Stomach (tissue), 9 donors: Measurements from ENCODE around the gene LUZP2. TPM values are rescaled to one million over a fixed set of nuclear protein-coding genes. Genes with fewer than 3 reads are reported as not detected.

Source experiments
- DNase-seq, 2 donors: peaks; one replicate each; pipeline versions ENCODE4 v3.0.0 to v3.0.0-alpha.2; 2013 to 2019
- H3K27ac ChIP-seq, 5 donors: fragments of 200-600 bp in 4 of 5; sonication (generic) in 4 of 5; one replicate each; pipeline ENCODE4 v1.5.1; 2013 to 2019; ENCODE audit warnings: mild to moderate bottlenecking in 1 of 5, moderate library complexity in 1 of 5
- H3K27me3 ChIP-seq, 3 donors: fragments of 200-600 bp; sonication (generic); one replicate each; pipeline ENCODE4 v1.5.1; 2017 to 2019; ENCODE audit warnings: mixed run types in 1 of 3
- H3K36me3 ChIP-seq, 4 donors: fragments of 200-600 bp; sonication (generic); 1 replicate in 3 of 4; 2 replicates in 1 of 4; pipeline ENCODE4 v1.5.1; 2016 to 2019
- H3K4me1 ChIP-seq, 4 donors: fragments of 200-600 bp; sonication (generic); one replicate each; pipeline ENCODE4 v1.5.1; 2016 to 2019
- H3K4me3 ChIP-seq, 4 donors: fragments of 200-600 bp; sonication (generic) in 3 of 4; one replicate each; pipeline ENCODE4 v1.5.1; 2016 to 2019; ENCODE audit warnings: mild to moderate bottlenecking in 1 of 4
- H3K9me3 ChIP-seq, 4 donors: fragments of 200-600 bp; sonication (generic); one replicate each; pipeline ENCODE4 v1.5.1; 2016 to 2019
- EP300 ChIP-seq: sonication (generic); formaldehyde crosslinking; IDR thresholded peaks from one replicate; pipeline ENCODE4 v1.6.1; 2017; ENCODE audit warnings: antibody characterized with exemption
- POLR2A ChIP-seq, 4 donors: fragments of 450-650 bp; IDR thresholded peaks; one replicate each; pipeline ENCODE4 v1.6.1; 2016; ENCODE audit warnings: antibody characterized with exemption in 4 of 4, control low read depth in 2 of 4, mild to moderate bottlenecking in 1 of 4, moderate library complexity in 1 of 4
- POLR2AphosphoS5 ChIP-seq, 3 donors: sonication (generic); formaldehyde crosslinking; IDR thresholded peaks; one replicate each; pipeline ENCODE4 v1.6.1; 2016; ENCODE audit warnings: antibody characterized with exemption in 3 of 3
- WGBS, 5 donors: extraction: QIAGEN DNeasy Blood & Tissue Kit in 3 of 5; methylation state at CpG; one replicate each; pipeline versions ENCODE4 v1.1.5 to v1.1.7; 2013 to 2018; 5-methylcytosine and 5-hydroxymethylcytosine counted together
- intact Hi-C: fragments of 100-400 bp; cut with DNase I; formaldehyde crosslinking; loops from one replicate; pipeline ENCODE4 v1.15.1; 2023; ENCODE audit warnings: low total_unique reads
- polyA plus RNA-seq, 3 donors: library from polyadenylated mRNA; stranded (reverse); fragments of 200-250 nt; gene quantifications; one replicate each; pipeline ENCODE4 v1.2.3, GENCODE V29; 2013
- total RNA-seq, 5 donors: library from RNA; depleted of rRNA; stranded (reverse); fragments of >200 nt; gene quantifications; one replicate each; pipeline versions ENCODE4 v1.1.0 to v1.2.3, GENCODE V29; 2014 to 2016
- TF ChIP-seq, protein P1 (sequence below), 7 experiments: fragments of 450-650 bp in 4 of 7; fragments of 200-600 bp in 3 of 7; sonication (generic) in 3 of 7; IDR thresholded peaks; one replicate each; pipeline ENCODE4 v1.5.1; 2016 to 2019; ENCODE audit warnings: antibody characterized with exemption in 7 of 7, control low read depth in 2 of 7, mild to moderate bottlenecking in 1 of 7
- donor health status: healthy with polysubstance abuse.
- donor health status: Bipolar disorder and iron deficiency.
- donor health status: healthy.

The LUZP2 gene
- total and polyA plus RNA-seq, 8 donors = 0.06 to 6.8 (median 0.23) TPM; not detected in 4

DNA sequence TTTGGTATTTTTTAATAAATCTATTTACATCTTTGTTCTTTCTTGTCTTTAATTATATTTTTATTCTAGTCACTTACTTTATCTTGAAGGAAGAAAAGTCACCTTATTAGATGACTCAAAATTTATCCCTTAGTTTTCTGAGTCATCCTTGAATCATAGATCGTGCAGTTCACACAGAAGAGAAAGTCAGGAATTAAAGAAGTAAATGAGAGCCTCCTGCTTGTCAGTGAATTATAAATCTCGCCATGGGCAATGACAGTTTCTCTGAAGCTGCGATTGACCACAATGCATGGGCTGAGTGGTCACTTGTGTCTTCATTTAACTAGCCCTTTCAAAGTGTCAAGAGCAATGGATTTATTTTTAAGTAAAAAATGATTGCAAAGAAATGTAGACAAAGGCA lies 91.2 kb downstream of the LUZP2 start:
- intact Hi-C loops = no loop called here
- TF ChIP-seq EP300 = no peak
- TF ChIP-seq POLR2A (IDR thresholded peaks at IDR 0.05) = no peak
- TF ChIP-seq, protein P1, sequence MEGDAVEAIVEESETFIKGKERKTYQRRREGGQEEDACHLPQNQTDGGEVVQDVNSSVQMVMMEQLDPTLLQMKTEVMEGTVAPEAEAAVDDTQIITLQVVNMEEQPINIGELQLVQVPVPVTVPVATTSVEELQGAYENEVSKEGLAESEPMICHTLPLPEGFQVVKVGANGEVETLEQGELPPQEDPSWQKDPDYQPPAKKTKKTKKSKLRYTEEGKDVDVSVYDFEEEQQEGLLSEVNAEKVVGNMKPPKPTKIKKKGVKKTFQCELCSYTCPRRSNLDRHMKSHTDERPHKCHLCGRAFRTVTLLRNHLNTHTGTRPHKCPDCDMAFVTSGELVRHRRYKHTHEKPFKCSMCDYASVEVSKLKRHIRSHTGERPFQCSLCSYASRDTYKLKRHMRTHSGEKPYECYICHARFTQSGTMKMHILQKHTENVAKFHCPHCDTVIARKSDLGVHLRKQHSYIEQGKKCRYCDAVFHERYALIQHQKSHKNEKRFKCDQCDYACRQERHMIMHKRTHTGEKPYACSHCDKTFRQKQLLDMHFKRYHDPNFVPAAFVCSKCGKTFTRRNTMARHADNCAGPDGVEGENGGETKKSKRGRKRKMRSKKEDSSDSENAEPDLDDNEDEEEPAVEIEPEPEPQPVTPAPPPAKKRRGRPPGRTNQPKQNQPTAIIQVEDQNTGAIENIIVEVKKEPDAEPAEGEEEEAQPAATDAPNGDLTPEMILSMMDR (IDR thresholded peaks at IDR 0.05) = no peak
- no peak for TF ChIP-seq POLR2AphosphoS5 (IDR thresholded peaks at IDR 0.05)
- Histone ChIP-seq H3K4me1 (no peaks in the 10 kb centered on the region), H3K4me3 (no peak overlapping the region), H3K27me3 (no peaks in the 10 kb centered on the region), H3K9me3 (no peaks in the 10 kb centered on the region), H3K36me3 (no peaks in the 10 kb centered on the region), H3K27ac (no peak overlapping the region)
- DNase-seq = no peak
- WGBS, 5 donors = 74 to 84% (median 78%) methylated on average over 3 of the region's 3 CpGs

DNA sequence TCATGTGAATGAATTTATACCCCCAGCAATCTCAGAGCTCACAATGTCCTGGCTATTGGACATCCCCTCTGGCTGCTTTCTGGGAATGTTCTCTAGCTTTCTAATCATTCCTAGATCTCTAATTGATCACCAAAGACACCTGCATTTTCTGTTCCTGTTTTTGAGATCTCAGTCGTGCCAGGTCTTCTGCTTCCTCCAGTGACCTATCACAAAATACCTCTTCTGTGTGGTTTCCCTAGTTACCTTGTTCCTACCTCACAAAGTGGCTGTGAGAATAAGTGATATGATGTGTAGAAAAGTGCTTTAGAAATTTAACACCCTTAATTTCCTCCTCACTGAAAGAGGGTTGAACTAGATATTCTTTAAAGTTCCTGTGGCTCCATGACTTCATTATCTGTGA lies 92.2 kb downstream of the LUZP2 start:
- H3K4me3 ChIP-seq = no peak overlapping the region
- H3K27me3 ChIP-seq = no peaks in the 10 kb centered on the region
- H3K36me3 ChIP-seq = no peaks in the 10 kb centered on the region
- no peak overlapping the region for H3K27ac ChIP-seq
- intact Hi-C loops = no loop called here
- WGBS, 5 donors = 33 to 65% (median 62%) methylated on average over 1 of the region's 1 CpG
- H3K4me1 ChIP-seq = no peaks in the 10 kb centered on the region
- no peaks in the 10 kb centered on the region for H3K9me3 ChIP-seq
- DNase-seq = no peak
- TF ChIP-seq, protein P1 (IDR thresholded peaks at IDR 0.05) = no peak

DNA sequence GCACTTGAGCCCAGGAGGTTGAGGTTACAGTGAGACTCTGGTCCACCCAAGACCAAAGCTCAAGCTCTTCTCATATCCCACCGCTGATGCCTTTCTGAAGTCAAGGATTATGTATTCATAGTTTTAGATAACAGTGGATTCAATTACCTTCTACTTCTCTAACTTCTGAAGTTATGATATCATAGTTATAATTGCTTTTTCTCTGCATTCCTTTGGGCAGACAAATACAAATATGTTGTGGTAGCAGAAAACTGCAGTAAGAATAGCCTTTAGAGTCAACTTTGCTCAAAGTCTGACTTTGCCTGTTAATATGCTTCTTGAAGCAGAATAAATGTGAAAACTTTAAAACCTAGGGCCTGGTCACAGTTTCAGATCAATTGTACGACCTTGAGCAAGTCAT lies 94.4 kb downstream of the LUZP2 start:
- WGBS, 5 donors = 73 to 83% (median 74%) methylated on average over 2 of the region's 2 CpGs
- TF ChIP-seq, protein P1 (IDR thresholded peaks at IDR 0.05) = no peak
- Histone ChIP-seq H3K27ac (no peak overlapping the region), H3K4me3 (no peak overlapping the region), H3K36me3 (no peaks in the 10 kb centered on the region), H3K9me3 (no peaks in the 10 kb centered on the region), H3K27me3 (no peaks in the 10 kb centered on the region), H3K4me1 (no peaks in the 10 kb centered on the region)
- intact Hi-C loops = no loop called here
- no peak for DNase-seq

DNA sequence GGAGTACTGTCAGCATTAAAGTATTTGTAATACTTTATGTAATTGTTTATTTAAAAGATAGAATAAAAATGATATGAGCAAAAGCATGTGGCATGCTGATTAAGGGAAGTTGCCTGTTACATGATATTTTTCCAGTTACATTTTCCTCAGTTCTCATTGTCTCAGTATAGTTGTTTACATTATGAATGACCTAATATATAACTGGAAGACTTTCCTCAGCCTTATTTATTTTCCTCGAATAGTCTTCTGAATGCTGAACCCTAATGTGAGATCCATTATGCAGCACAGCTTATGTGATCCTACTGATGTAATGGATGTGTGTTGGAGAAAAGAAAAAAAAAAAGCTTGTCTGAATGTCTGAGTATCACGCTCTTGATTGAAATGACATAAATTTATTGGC lies 95.5 kb downstream of the LUZP2 start:
- Histone ChIP-seq H3K27ac (no peak overlapping the region), H3K9me3 (no peaks in the 10 kb centered on the region), H3K27me3 (no peaks in the 10 kb centered on the region), H3K36me3 (no peaks in the 10 kb centered on the region), H3K4me1 (no peaks in the 10 kb centered on the region), H3K4me3 (no peak overlapping the region)
- DNase-seq = no peak
- WGBS, 5 donors = 52 to 61% (median 56%) methylated on average over 2 of the region's 2 CpGs
- TF ChIP-seq POLR2A (IDR thresholded peaks at IDR 0.05) (no peak), POLR2AphosphoS5 (IDR thresholded peaks at IDR 0.05) (no peak), EP300 (no peak)
- TF ChIP-seq, protein P1 (IDR thresholded peaks at IDR 0.05) = no peak
- intact Hi-C loops = no loop called here

DNA sequence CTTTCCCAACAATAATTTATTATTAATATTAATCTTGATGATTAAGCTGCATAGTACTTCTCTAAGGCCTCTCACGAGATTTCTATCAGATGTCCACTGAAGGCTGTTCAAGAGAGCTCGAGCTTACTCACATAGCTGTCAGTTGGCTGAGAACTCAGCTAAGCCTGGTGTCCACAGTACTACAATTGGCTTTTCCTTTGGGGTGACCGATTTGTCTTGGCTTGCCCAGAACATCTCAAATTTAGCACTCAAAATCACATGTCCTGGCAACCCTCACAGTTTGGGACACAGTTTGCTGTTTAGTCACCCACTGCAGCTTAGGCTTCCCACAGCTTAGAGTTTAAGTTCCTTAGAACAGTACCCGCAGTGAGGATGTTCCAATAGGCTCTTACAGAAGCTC lies 96.5 kb downstream of the LUZP2 start:
- H3K27me3 ChIP-seq = no peaks in the 10 kb centered on the region
- no peak overlapping the region for H3K27ac ChIP-seq
- H3K4me1 ChIP-seq = no peaks in the 10 kb centered on the region
- DNase-seq = no peak
- no peak overlapping the region for H3K4me3 ChIP-seq
- H3K9me3 ChIP-seq = no peaks in the 10 kb centered on the region
- WGBS, 5 donors = 81 to 87% (median 85%) methylated on average over 3 to 4 of the region's 4 CpGs
- TF ChIP-seq POLR2A (IDR thresholded peaks at IDR 0.05) (no peak), EP300 (no peak)
- intact Hi-C loops = no loop called here
- no peaks in the 10 kb centered on the region for H3K36me3 ChIP-seq
